IMR-90 (cell line): Measurements from ENCODE around the gene CTIF. TPM values are rescaled to one million over a fixed set of nuclear protein-coding genes. Genes with fewer than 3 reads are reported as not detected.

Experiments
- ATAC-seq: fragments of 200-7000 bp; cut with Tn5 transposase; 2 replicates; pipeline ENCODE4 v1.9.1; 2020; ENCODE audit warnings: low read depth, mild to moderate bottlenecking, moderate library complexity
- BruUV-seq: library from RNA; stranded (reverse); fragments of 400-500 nt; replicated peaks from 2 replicates; lab custom pipeline; 2021; lab: Mats Ljungman, UMichigan
- CTCF ChIA-PET: fragments of 300-600 bp; formaldehyde crosslinking; extraction: SDS; loops from one replicate; lab custom pipeline; 2021; ENCODE audit warnings: antibody characterized with exemption; lab: Yijun Ruan, JAX
- POLR2A ChIA-PET: fragments of 300-600 bp; sonication (Branson Sonifier 250); formaldehyde crosslinking; loops from one replicate; lab custom pipeline; 2022; ENCODE audit warnings: antibody characterized with exemption; ENCODE audit not compliant: unreplicated experiment; lab: Charles Lee
- DNase-seq: peaks from one replicate; pipeline ENCODE4 v3.0.0; 2013
- H2AFZ ChIP-seq: replicated peaks from 2 replicates; pipeline ENCODE3; 2013; ENCODE audit warnings: low read length, mild to moderate bottlenecking; ENCODE audit not compliant: poor library complexity
- H2AK5ac ChIP-seq: 2 replicates; pipeline ENCODE4 v1.6.1; 2013; ENCODE audit warnings: low read depth, low read length, inconsistent platforms
- H2AK9ac ChIP-seq: replicated peaks from 2 replicates; pipeline ENCODE3; 2013; ENCODE audit warnings: mild to moderate bottlenecking, low read depth, low read length, moderate library complexity; ENCODE audit not compliant: poor library complexity
- H2BK120ac ChIP-seq: 2 replicates; pipeline ENCODE4 v1.6.1; 2013; ENCODE audit warnings: low read depth, low read length, inconsistent platforms
- H2BK15ac ChIP-seq: 3 replicates; pipeline ENCODE4 v1.6.1; 2013; ENCODE audit warnings: low read depth, low read length, inconsistent platforms
- H2BK20ac ChIP-seq: 2 replicates; pipeline ENCODE4 v1.6.1; 2013; ENCODE audit warnings: low read depth, mild to moderate bottlenecking, inconsistent platforms, low read length, moderate library complexity
- H2BK5ac ChIP-seq: 2 replicates; pipeline ENCODE4 v1.6.1; 2013; ENCODE audit warnings: mild to moderate bottlenecking, low read depth, low read length, inconsistent platforms; ENCODE audit not compliant: poor library complexity, severe bottlenecking
- H3K14ac ChIP-seq: replicated peaks from 2 replicates; pipeline ENCODE4 v1.6.1; 2013; ENCODE audit warnings: low read depth, low read length, inconsistent platforms
- H3K18ac ChIP-seq: 2 replicates; pipeline ENCODE4 v1.6.1; 2013; ENCODE audit warnings: low read depth, low read length, control low read depth
- H3K23ac ChIP-seq: 2 replicates; pipeline ENCODE4 v1.6.1; 2013; ENCODE audit warnings: low read depth, low read length, inconsistent platforms
- H3K27ac ChIP-seq: 2 replicates; pipeline ENCODE4 v1.5.1; 2013; ENCODE audit warnings: mild to moderate bottlenecking, control low read depth, low read length; ENCODE audit not compliant: insufficient read depth
- H3K27me3 ChIP-seq: 2 replicates; pipeline ENCODE4 v1.6.1; 2013; ENCODE audit warnings: low read length; ENCODE audit not compliant: control insufficient read depth, insufficient read depth
- H3K36me3 ChIP-seq: 2 replicates; pipeline ENCODE4 v1.6.1; 2013; ENCODE audit warnings: low read length, mixed read lengths; ENCODE audit not compliant: control insufficient read depth, insufficient read depth
- H3K4ac ChIP-seq: 2 replicates; pipeline ENCODE4 v1.6.1; 2013; ENCODE audit warnings: low read depth, low read length, inconsistent platforms
- H3K4me1 ChIP-seq: 2 replicates; pipeline ENCODE4 v1.6.1; 2013; ENCODE audit warnings: low read length, mixed read lengths; ENCODE audit not compliant: control insufficient read depth, insufficient read depth
- H3K4me2 ChIP-seq: 2 replicates; pipeline ENCODE4 v1.6.1; 2013; ENCODE audit warnings: low read depth, mild to moderate bottlenecking, control low read depth, low read length, moderate library complexity
- H3K4me3 ChIP-seq: 2 replicates; pipeline ENCODE4 v1.5.1; 2013; ENCODE audit warnings: low read depth, mild to moderate bottlenecking, control low read depth, low read length, moderate library complexity; ENCODE audit not compliant: insufficient read depth
- H3K56ac ChIP-seq: 2 replicates; pipeline ENCODE4 v1.6.1; 2013; ENCODE audit warnings: low read length, inconsistent platforms; ENCODE audit not compliant: insufficient read depth; ENCODE audit errors: extremely low read depth
- H3K79me1 ChIP-seq, 2 experiments: 2 replicates each; pipeline ENCODE4 v1.6.1; 2013; ENCODE audit warnings: low read length in 2 of 2, inconsistent platforms in 1 of 2, low read depth in 1 of 2
- H3K9ac ChIP-seq: 2 replicates; pipeline ENCODE4 v1.6.1; 2013; ENCODE audit warnings: low read depth, low read length, control low read depth
- H3K9me1 ChIP-seq: 2 replicates; pipeline ENCODE4 v1.6.1; 2013; ENCODE audit warnings: low read length, inconsistent platforms; ENCODE audit not compliant: insufficient read depth
- H3K9me3 ChIP-seq: 2 replicates; pipeline ENCODE4 v1.6.1; 2013; ENCODE audit warnings: low read length; ENCODE audit not compliant: control insufficient read depth, insufficient read depth
- H4K20me1 ChIP-seq: 2 replicates; pipeline ENCODE4 v1.6.1; 2013; ENCODE audit warnings: low read length, inconsistent platforms; ENCODE audit not compliant: insufficient read depth
- H4K5ac ChIP-seq: 2 replicates; pipeline ENCODE4 v1.6.1; 2013; ENCODE audit warnings: mild to moderate bottlenecking, low read depth, low read length, control low read depth
- H4K8ac ChIP-seq, 2 experiments: 2 replicates each; pipeline ENCODE4 v1.6.1; 2013; ENCODE audit warnings: low read depth in 2 of 2, low read length in 2 of 2, control low read depth in 1 of 2, inconsistent platforms in 1 of 2
- H4K91ac ChIP-seq: 2 replicates; pipeline ENCODE4 v1.6.1; 2013; ENCODE audit warnings: low read depth, low read length, inconsistent platforms; ENCODE audit not compliant: insufficient read depth
- BHLHE40 ChIP-seq: fragments of 150-350 bp; IDR thresholded peaks from 2 replicates; pipeline ENCODE4 v1.6.1; 2016; ENCODE audit warnings: mild to moderate bottlenecking, low read depth, low read length
- CHD1 ChIP-seq: IDR thresholded peaks from 2 replicates; pipeline ENCODE4 v1.6.1; 2012; ENCODE audit warnings: low read depth, low read length, improper control_type of control experiment
- ELK1 ChIP-seq: fragments of 150-350 bp; IDR thresholded peaks from 2 replicates; pipeline ENCODE4 v1.6.1; 2016; ENCODE audit warnings: low read depth, mild to moderate bottlenecking, low read length, moderate library complexity, borderline replicate concordance
- FOS ChIP-seq: fragments of 150-350 bp; IDR thresholded peaks from 2 replicates; pipeline ENCODE4 v1.6.1; 2016; ENCODE audit warnings: low read depth, low read length
- MAFK ChIP-seq: IDR thresholded peaks from 2 replicates; pipeline ENCODE4 v1.6.1; 2012; ENCODE audit warnings: low read depth, low read length, improper control_type of control experiment
- MXI1 ChIP-seq: IDR thresholded peaks from 2 replicates; pipeline ENCODE4 v1.6.1; 2012; ENCODE audit warnings: low read depth, mild to moderate bottlenecking, low read length, moderate library complexity, borderline replicate concordance
- NFE2L2 ChIP-seq: fragments of 150-350 bp; IDR thresholded peaks from 2 replicates; pipeline ENCODE4 v1.6.1; 2016; ENCODE audit warnings: low read depth, mild to moderate bottlenecking, low read length
- POLR2A ChIP-seq: IDR thresholded peaks from 2 replicates; pipeline ENCODE4 v1.6.1; 2012; ENCODE audit warnings: mild to moderate bottlenecking, low read depth, low read length
- RAD21 ChIP-seq: IDR thresholded peaks from 2 replicates; pipeline ENCODE4 v1.6.1; 2012; ENCODE audit warnings: low read length, improper control_type of control experiment
- RCOR1 ChIP-seq: IDR thresholded peaks from 2 replicates; pipeline ENCODE4 v1.6.1; 2012; ENCODE audit warnings: mild to moderate bottlenecking, low read length, improper control_type of control experiment; ENCODE audit not compliant: insufficient replicate concordance
- RFX5 ChIP-seq: IDR thresholded peaks from 2 replicates; pipeline ENCODE4 v1.8.0; 2012; ENCODE audit warnings: low read depth, mild to moderate bottlenecking, low read length, moderate library complexity
- SMC3 ChIP-seq: fragments of 150-350 bp; IDR thresholded peaks from 2 replicates; pipeline ENCODE4 v1.6.1; 2016; ENCODE audit warnings: low read depth, mild to moderate bottlenecking, antibody characterized with exemption, low read length, moderate library complexity
- WGBS, 2 experiments: methylation state at CpG; one replicate each; pipeline versions ENCODE4 v1.1.5 to v1.1.7; 2013; ENCODE audit warnings: missing lambda C conversion rate in 2 of 2; ENCODE audit not compliant: insufficient read length in 1 of 2; ENCODE audit errors: extremely low coverage in 2 of 2; 5-methylcytosine and 5-hydroxymethylcytosine counted together
- dilution Hi-C: fragments of 300-500 bp; cut with HindIII; formaldehyde crosslinking; loops from one replicate; pipeline ENCODE4 v1.14.3; 2018; ENCODE audit warnings: low sequenced_read_pairs; ENCODE audit not compliant: unreplicated experiment
- in situ Hi-C: fragments of 300-500 bp; cut with MboI; formaldehyde crosslinking; loops from 3 replicates; pipeline ENCODE4 v1.14.3; 2019; ENCODE audit warnings: low sequenced_read_pairs, inconsistent platforms, mixed read lengths
- intact Hi-C: fragments of 100-400 bp; cut with micrococcal nuclease; formaldehyde crosslinking; loops from 2 replicates; pipeline ENCODE4 v1.10.0; 2022
- polyA plus RNA-seq, 3 experiments: library from polyadenylated mRNA; depleted of rRNA; stranded (reverse); fragments of >200 nt; gene quantifications; 2 replicates each; pipeline ENCODE4 v1.2.3, GENCODE V29; 2012; ENCODE audit warnings: low replicate concordance in 1 of 3
- total RNA-seq: library from RNA; depleted of rRNA; stranded (reverse); fragments of >200 nt; gene quantifications from 2 replicates; pipeline ENCODE4 v1.2.3, GENCODE V29; 2012

CTIF gene
- total and polyA plus RNA-seq, 2 of the 4 experiments (the other 2 are of a cell fraction), result 25.1 to 57.0 TPM

GRCh38 chr18:48535956-48536355 is 2.9 kb upstream of the CTIF start:
- Histone ChIP-seq H3K9ac (no peak overlapping the region), H2AK5ac (peak overlapping the region; percentile 81), H3K9me1 (peaks cover 25% of the 10 kb centered on the region), H3K79me1 (peaks cover 0 to 22% of the 10 kb centered on the region in 2 experiments; a peak in 3 of 4 replicates), H3K56ac (no peak overlapping the region), H3K27me3 (no peaks in the 10 kb centered on the region), H3K4me2 (no peak overlapping the region), H2BK15ac (0 out of 3 replicates have a peak overlapping the region, but pooled peaks have one; percentile 63), H4K20me1 (peaks cover 4% of the 10 kb centered on the region; the same call in 1 of the 2 replicates), H3K23ac (peak overlapping the region; percentile 51; the same call in 1 of the 2 replicates), H3K27ac (no peak overlapping the region), H4K91ac (0 out of 2 replicates have a peak overlapping the region, but pooled peaks have one; percentile 77), H3K4ac (peak overlapping the region; percentile 94; the same call in 1 of the 2 replicates), H3K4me3 (no peak overlapping the region), H2AFZ (no peak overlapping the region), H4K5ac (no peak overlapping the region), H3K4me1 (peaks cover 13% of the 10 kb centered on the region), H2BK5ac (no peak overlapping the region), H3K14ac (0 out of 2 replicates have a peak overlapping the region, but pooled peaks have one; percentile 55), H3K18ac (no peak overlapping the region), H2BK120ac (peak overlapping the region; percentile 97), H3K9me3 (no peaks in the 10 kb centered on the region), H3K36me3 (no peaks in the 10 kb centered on the region), H2AK9ac (no peak overlapping the region), H2BK20ac (peak overlapping the region; percentile 72; the same call in 1 of the 2 replicates), H4K8ac (peak overlapping the region in 1 of 2 experiments; percentile 25; a peak in 1 of 4 replicates)
- CTCF ChIA-PET, result no interaction called here
- intact Hi-C loops (no loop called here), in situ Hi-C loops (loop anchor here (25.0 kb wide), 1 partner anchor 401 kb away; no protein-coding TSS in a partner anchor), dilution Hi-C loops (no loop called here)
- POLR2A ChIA-PET, result no interaction called here
- no TSS peak for BruUV-seq
- TF ChIP-seq MAFK, result no peak
- TF ChIP-seq BHLHE40, result no peak
- TF ChIP-seq RAD21, result no peak
- TF ChIP-seq ELK1, result no peak
- no peak for TF ChIP-seq MXI1
- TF ChIP-seq NFE2L2, result no peak
- no peak for TF ChIP-seq CHD1
- no peak for TF ChIP-seq RCOR1
- no peak for TF ChIP-seq SMC3
- TF ChIP-seq FOS, result no peak
- no peak for TF ChIP-seq POLR2A
- TF ChIP-seq RFX5, result no peak
- ATAC-seq, result no peak
- 100% methylated on average over 1 of the region's 2 CpGs; no CpG with 5 or more reads in 1 of the 2 experiments for WGBS, 2 experiments
- no peak for DNase-seq
